Stimulated activated CD4-positive, alpha-beta T cell treated with anti-CD3 and anti-CD28 coated beads, Interleukin-12 subunit alpha, Interleukin-12 subunit beta, amount 100 ng/mL, for 48 hours (primary cell): ENCODE results near the gene TTYH2.
"Not testable (repeated sequence)": the region's sequence is repeated elsewhere in the genome, so short reads cannot be mapped to it uniquely, and the experiment has no call there.

ENCODE experiments used
- DNase-seq, 3 donors: peaks; one replicate each; pipeline ENCODE4 v3.0.0-alpha.2; 2020; ENCODE audit warnings: low read depth in 2 of 3, low spot score in 1 of 3

TTYH2 gene

GRCh38 chr17:74212913-74213791 is at the start of gene TTYH2:
Gene TTYH2, plus strand, starts transcription at chr17:74213571. Its CDS starts 17 bp downstream, at chr17:74213588.
- DNase-seq: peak; percentile 52 to 76 (median 56)

GRCh38 chr17:74163836-74164235 is 49.5 kb upstream of the TTYH2 start:
- no peak for DNase-seq

- DNase-seq: no peak
These were observed 48.8 kb upstream of the TTYH2 start for GRCh38 chr17:74164446-74165045.

- DNase-seq: no peak
These were observed 47.5 kb upstream of the TTYH2 start for GRCh38 chr17:74165797-74166365.

DNA sequence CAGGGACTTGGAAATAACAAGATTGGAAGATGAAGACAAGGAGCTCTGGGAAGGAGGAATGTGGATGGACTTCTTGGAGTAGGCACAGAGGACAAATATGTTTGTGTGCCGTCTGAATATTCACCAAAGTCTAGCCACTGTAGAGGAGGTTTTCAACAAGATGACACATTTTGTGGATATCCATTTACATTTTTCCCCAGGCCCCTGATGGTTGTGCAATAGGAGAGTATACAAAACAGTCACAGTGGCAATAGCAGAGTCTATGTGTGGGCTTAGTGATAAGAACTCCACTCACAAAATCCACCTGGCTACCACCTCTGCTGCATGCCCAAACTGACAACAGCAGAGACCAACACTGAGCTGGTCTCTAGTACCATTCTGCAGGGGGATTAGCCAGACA is 42.4 kb upstream of the TTYH2 start:
- no peak for DNase-seq

DNA sequence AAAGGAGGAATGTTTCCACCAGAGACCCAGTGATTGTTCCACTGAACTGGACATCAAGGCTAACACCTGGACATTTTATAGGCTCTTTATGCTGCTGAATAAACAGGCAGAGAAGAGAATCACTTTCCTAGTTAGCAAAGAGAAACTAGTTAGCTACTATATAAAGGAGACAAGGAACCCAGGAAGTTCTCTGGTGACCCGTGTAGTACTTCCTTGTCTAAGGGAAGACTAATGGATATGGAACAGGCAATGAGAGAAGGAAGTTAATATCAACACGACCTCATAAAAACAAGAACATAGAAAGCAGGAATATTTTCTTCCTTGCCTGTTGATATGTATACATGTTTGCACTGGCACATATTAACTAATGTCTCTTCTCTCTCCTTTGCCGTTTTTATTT is 40.7 kb upstream of the TTYH2 start:
- no peak for DNase-seq

GRCh38 chr17:74176546-74177001 is 36.8 kb upstream of the TTYH2 start:
- peak; percentile 12 to 56 (median 36) for DNase-seq

DNA sequence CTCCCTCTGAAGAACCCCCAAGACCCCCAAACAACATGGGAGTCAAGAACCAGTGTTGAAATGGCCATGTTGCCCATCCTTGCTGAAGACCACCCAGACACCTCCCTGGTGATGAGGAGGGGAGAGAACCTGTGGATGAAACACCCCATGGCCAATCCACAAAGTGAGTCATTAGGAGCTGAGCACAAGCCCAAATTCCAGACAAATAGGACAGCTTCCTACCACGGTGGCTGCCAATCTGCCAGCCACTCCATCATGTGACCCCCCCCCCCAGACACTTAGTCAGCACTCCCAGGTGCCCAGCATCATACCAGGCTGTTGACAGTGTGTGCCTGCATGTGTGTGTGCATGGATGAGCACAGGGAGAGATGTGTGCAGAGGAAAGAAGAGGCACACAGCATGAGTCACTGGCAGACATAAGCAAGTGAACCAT is 36.3 kb upstream of the TTYH2 start:
- DNase-seq: no peak

DNA sequence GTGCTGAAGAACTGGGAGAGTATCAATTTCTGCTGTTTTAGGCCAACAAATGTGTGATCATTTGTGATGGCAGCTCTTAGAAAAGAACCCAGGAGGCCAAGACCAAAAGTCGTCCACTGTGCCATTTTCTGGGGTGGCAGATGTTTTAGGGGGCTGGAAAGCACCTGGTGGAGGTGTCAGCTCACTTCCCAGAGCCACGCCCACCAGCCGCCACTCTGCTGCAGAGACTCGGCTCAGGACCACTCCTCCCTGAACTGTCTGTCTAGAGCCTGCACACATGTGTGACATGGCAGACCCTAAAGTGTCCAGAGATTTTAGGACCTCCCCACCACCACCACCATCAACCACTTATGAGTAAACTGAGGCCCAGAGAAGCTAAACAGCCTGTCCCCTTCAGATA is 33.8 kb upstream of the TTYH2 start:
- DNase-seq: no peak

- DNase-seq: no peak
These were observed 33.0 kb upstream of the TTYH2 start for GRCh38 chr17:74180336-74180735.

- no peak for DNase-seq
These were observed 32.0 kb upstream of the TTYH2 start for GRCh38 chr17:74181341-74181740.

DNA sequence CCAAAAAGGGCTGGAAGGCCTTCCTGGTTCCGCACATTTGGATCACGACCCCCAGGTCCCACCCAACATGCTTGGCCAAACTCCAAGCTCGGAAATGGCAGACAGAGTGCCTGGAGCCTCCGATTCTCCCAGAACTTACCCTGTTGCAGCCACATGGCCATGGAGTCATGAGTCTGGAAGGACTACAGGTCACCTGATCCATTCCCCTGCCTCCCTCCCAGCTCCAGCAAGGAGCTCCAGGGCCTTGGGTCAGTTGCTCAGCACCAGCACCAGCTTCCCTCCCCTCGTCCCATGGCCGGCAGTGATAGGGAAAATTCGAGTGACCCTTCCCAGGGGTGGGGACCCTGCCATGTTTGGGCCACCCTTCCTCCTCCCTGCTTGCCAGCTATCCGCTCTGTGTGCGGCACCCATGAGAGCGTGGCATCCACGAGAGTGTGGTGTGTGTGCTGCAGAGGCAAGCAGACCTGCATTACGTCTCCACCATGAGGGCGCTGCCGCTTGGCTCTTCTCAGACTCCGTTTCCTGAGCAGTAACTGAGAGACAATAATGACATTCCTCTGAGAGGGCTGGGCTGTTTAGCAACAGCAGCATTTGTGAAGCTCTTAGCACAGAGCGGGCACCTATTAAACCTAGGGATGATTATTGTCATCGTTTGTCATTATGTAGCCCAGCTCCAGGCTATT is 31.2 kb upstream of the TTYH2 start:
- DNase-seq: no peak

DNA sequence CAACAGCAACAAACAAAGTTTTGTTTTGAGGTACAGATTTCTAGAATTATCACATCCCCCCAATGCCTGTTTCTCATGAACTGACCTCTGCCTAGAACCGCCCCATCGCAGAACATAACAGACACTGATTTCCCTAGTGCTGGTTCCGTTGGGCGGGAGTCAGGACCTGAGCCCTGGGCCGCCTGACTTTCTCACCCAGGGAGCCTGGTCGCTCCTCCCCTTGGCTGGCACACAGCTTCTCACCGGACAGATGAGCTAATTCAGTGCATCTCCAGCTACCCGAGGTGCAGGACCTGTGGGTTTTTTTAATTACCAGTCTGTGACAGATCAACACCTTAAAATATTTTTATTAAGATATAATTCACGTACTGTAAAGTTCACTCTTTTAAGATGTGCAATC is 30.0 kb upstream of the TTYH2 start:
- no peak for DNase-seq

DNA sequence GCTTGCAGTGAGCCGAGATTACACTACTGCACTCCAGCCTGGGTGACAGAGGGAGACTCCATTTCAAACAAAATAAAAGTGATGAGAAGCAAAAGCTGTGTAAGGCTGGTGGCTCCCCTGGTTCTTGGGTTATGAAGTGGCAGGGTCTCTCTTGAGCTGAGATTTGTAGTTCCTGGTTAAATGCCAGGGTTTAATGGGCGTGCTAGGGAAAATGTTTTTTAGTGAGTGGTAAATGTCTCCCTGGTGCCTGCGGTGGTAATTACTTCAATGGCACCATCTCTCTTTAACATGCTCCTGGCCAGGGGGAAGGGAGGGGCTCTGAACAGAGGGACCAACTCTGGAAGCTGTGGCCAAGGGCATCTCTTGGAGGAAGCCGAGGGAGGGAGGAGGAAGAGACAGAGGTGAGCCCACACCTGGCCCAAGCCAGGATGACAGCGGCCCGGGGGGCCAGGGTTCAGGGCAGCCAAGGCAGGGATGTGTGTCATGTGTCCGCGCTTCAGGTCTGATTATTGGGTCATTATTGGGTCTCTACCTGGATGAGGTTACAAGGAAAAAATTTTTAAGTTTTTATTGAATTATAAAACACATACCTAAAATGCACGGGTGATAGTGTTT is 27.7 kb upstream of the TTYH2 start:
- no peak for DNase-seq

- DNase-seq: no peak
These were observed 26.9 kb upstream of the TTYH2 start for GRCh38 chr17:74186498-74186897.

GRCh38 chr17:74187761-74188160 is 25.6 kb upstream of the TTYH2 start:
- no peak for DNase-seq

GRCh38 chr17:74188687-74189086 is 24.7 kb upstream of the TTYH2 start:
- not testable (repeated sequence) for DNase-seq

- no peak for DNase-seq
These were observed 23.2 kb upstream of the TTYH2 start for GRCh38 chr17:74190154-74190553.

GRCh38 chr17:74190807-74191406 is 22.5 kb upstream of the TTYH2 start:
- DNase-seq: no peak

- no peak for DNase-seq
These were observed 20.2 kb upstream of the TTYH2 start for GRCh38 chr17:74192950-74193781.
